Measurements from ENCODE around the gene PDE1A. TPM values are rescaled to one million over a fixed set of nuclear protein-coding genes. Genes with fewer than 3 reads are reported as not detected.
A peak's percentile ranks its signal among the peaks of the same experiment; 100 is the strongest.

The PDE1A gene
- total and polyA plus RNA-seq, 7 donors: 0.92 to 4.2 (median 1.8) TPM

GRCh38 chr2:182163878-182164277 lies 263.0 kb downstream of the PDE1A start:
- ATAC-seq: no peak
- intact Hi-C loops (cut with DNase I): no loop called here

GRCh38 chr2:182148344-182148743 lies 278.5 kb downstream of the PDE1A start:
- 24 to 33% (median 26%) methylated on average over 2 of the region's 2 CpGs for WGBS, 3 donors
- TF ChIP-seq, protein P1, sequence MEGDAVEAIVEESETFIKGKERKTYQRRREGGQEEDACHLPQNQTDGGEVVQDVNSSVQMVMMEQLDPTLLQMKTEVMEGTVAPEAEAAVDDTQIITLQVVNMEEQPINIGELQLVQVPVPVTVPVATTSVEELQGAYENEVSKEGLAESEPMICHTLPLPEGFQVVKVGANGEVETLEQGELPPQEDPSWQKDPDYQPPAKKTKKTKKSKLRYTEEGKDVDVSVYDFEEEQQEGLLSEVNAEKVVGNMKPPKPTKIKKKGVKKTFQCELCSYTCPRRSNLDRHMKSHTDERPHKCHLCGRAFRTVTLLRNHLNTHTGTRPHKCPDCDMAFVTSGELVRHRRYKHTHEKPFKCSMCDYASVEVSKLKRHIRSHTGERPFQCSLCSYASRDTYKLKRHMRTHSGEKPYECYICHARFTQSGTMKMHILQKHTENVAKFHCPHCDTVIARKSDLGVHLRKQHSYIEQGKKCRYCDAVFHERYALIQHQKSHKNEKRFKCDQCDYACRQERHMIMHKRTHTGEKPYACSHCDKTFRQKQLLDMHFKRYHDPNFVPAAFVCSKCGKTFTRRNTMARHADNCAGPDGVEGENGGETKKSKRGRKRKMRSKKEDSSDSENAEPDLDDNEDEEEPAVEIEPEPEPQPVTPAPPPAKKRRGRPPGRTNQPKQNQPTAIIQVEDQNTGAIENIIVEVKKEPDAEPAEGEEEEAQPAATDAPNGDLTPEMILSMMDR (IDR thresholded peaks at IDR 0.05): no peak
- H3K27ac ChIP-seq: no peak overlapping the region
- no peaks in the 10 kb centered on the region for H3K9me3 ChIP-seq
- intact Hi-C loops (cut with DNase I): no loop called here
- no peak for ATAC-seq
- H3K4me1 ChIP-seq: no peaks in the 10 kb centered on the region
- no peak for DNase-seq
- H3K27me3 ChIP-seq (ENCODE audit: insufficient read depth in 3 of 3, low read length in 2 of 3): no peaks in the 10 kb centered on the region
- H3K36me3 ChIP-seq (ENCODE audit: insufficient read depth in 1 of 2, low read depth in 1 of 2): peaks cover 0 to 3% of the 10 kb centered on the region in 2 donors
- no peak overlapping the region for H3K4me3 ChIP-seq

More at GRCh38 chr2:182163878-182164277, 263.0 kb downstream of the PDE1A start:
- DNase-seq: no peak
- H3K4me1 ChIP-seq: no peaks in the 10 kb centered on the region
- H3K4me3 ChIP-seq: no peak overlapping the region
- no peaks in the 10 kb centered on the region for H3K27me3 ChIP-seq (ENCODE audit: insufficient read depth in 3 of 3, low read length in 2 of 3)
- no peaks in the 10 kb centered on the region for H3K36me3 ChIP-seq (ENCODE audit: insufficient read depth in 1 of 2, low read depth in 1 of 2)
- 69 to 88% (median 72%) methylated on average over 3 of the region's 3 CpGs for WGBS, 3 donors
- H3K9me3 ChIP-seq: no peaks in the 10 kb centered on the region
- TF ChIP-seq, protein P1 (IDR thresholded peaks at IDR 0.05): no peak
- H3K27ac ChIP-seq: no peak overlapping the region

- ATAC-seq (peak in 3 of 4 donors; percentile 67 to 79 (median 73)), DNase-seq (no peak)
- Histone ChIP-seq H3K27ac (no peak overlapping the region), H3K27me3 (ENCODE audit: insufficient read depth in 3 of 3, low read length in 2 of 3) (no peaks in the 10 kb centered on the region), H3K36me3 (ENCODE audit: insufficient read depth in 1 of 2, low read depth in 1 of 2) (peaks cover 0 to 3% of the 10 kb centered on the region in 2 donors), H3K4me1 (no peaks in the 10 kb centered on the region), H3K9me3 (no peaks in the 10 kb centered on the region), H3K4me3 (no peak overlapping the region)
- TF ChIP-seq, protein P1 (IDR thresholded peaks at IDR 0.05): no peak
- 9 to 28% (median 22%) methylated on average over 1 of the region's 1 CpG for WGBS, 3 donors
- intact Hi-C loops (cut with DNase I): no loop called here
Measured at GRCh38 chr2:182144776-182145165, 282.1 kb downstream of the PDE1A start.

- no peak for DNase-seq
- Histone ChIP-seq H3K27me3 (ENCODE audit: insufficient read depth in 3 of 3, low read length in 2 of 3) (no peaks in the 10 kb centered on the region), H3K4me3 (no peak overlapping the region), H3K36me3 (ENCODE audit: insufficient read depth in 1 of 2, low read depth in 1 of 2) (peaks cover 0 to 3% of the 10 kb centered on the region in 2 donors), H3K4me1 (no peaks in the 10 kb centered on the region), H3K27ac (no peak overlapping the region), H3K9me3 (no peaks in the 10 kb centered on the region)
- TF ChIP-seq, protein P1 (IDR thresholded peaks at IDR 0.05): no peak
- no peak for ATAC-seq
- intact Hi-C loops (cut with DNase I): no loop called here
- 60 to 65% (median 63%) methylated on average over 7 of the region's 7 CpGs for WGBS, 3 donors
Measured at GRCh38 chr2:182144041-182144775, 282.6 kb downstream of the PDE1A start.
